H1 (cell line): ENCODE data around the gene NFKB1. TPM values are rescaled to one million over a fixed set of nuclear protein-coding genes. Genes with fewer than 3 reads are reported as not detected.

Experiments
- CTCF ChIA-PET: fragments of 300-600 bp; sonication (Branson Sonifier 250); formaldehyde crosslinking; loops from one replicate; lab custom pipeline; 2021; ENCODE audit not compliant: partially characterized antibody; lab: Charles Lee
- POLR2A ChIA-PET: fragments of 300-600 bp; sonication (Branson Sonifier 250); formaldehyde crosslinking; loops from one replicate; lab custom pipeline; 2021; ENCODE audit warnings: inconsistent platforms; ENCODE audit not compliant: partially characterized antibody; lab: Charles Lee
- DNase-seq, 2 experiments: peaks; one replicate each; pipeline versions ENCODE4 v3.0.0 to v3.0.0-alpha.2; 2010 to 2022; ENCODE audit warnings: low spot score in 2 of 2, low read depth in 1 of 2, mixed read lengths in 1 of 2
- FAIRE-seq: peaks from 2 replicates; lab custom pipeline; 2011; peaks lifted over from hg19 to GRCh38; lab: Jason Lieb, UNC
- H2AFZ ChIP-seq: 2 replicates; pipeline ENCODE4 v1.8.1; 2012; ENCODE audit warnings: low read length, inconsistent platforms
- H2AK5ac ChIP-seq: 2 replicates; pipeline ENCODE4 v1.6.1; 2013; ENCODE audit warnings: low read depth, low read length
- H2BK120ac ChIP-seq: replicated peaks from 2 replicates; pipeline ENCODE3; 2013; ENCODE audit warnings: low read depth, low read length, inconsistent platforms
- H2BK12ac ChIP-seq: 2 replicates; pipeline ENCODE4 v1.6.1; 2013; ENCODE audit warnings: low read depth, low read length
- H2BK15ac ChIP-seq: 2 replicates; pipeline ENCODE4 v1.6.1; 2013; ENCODE audit warnings: low read length
- H2BK20ac ChIP-seq: 2 replicates; pipeline ENCODE4 v1.6.1; 2013; ENCODE audit warnings: low read length
- H2BK5ac ChIP-seq: 2 replicates; pipeline ENCODE4 v1.6.1; 2013; ENCODE audit warnings: low read depth, low read length
- H3K14ac ChIP-seq: 2 replicates; pipeline ENCODE4 v1.6.1; 2013; ENCODE audit warnings: inconsistent platforms; ENCODE audit not compliant: insufficient read length
- H3K18ac ChIP-seq: 2 replicates; pipeline ENCODE4 v1.6.1; 2013; ENCODE audit warnings: low read length; ENCODE audit errors: extremely low read depth
- H3K23ac ChIP-seq: 2 replicates; pipeline ENCODE4 v1.6.1; 2013; ENCODE audit warnings: inconsistent platforms; ENCODE audit not compliant: insufficient read length
- H3K23me2 ChIP-seq: 2 replicates; pipeline ENCODE4 v1.6.1; 2013; ENCODE audit warnings: low read depth, low read length
- H3K27ac ChIP-seq: 2 replicates; pipeline ENCODE4 v1.6.1; 2011; ENCODE audit warnings: low read depth, low read length, inconsistent platforms
- H3K27me3 ChIP-seq, 4 experiments: replicated peaks in 1 of 4; 1 replicate in 1 of 4; 2 replicates in 3 of 4; pipeline versions ENCODE4 v1.6.1 to v1.8.1; 2011 to 2013; ENCODE audit warnings: low read length in 3 of 4, mild to moderate bottlenecking in 3 of 4, inconsistent platforms in 2 of 4, mixed read lengths in 2 of 4, moderate library complexity in 1 of 4; ENCODE audit not compliant: control insufficient read depth in 3 of 4, insufficient read depth in 3 of 4; ENCODE audit errors: extremely low read depth in 1 of 4
- H3K36me3 ChIP-seq, 4 experiments: 2 replicates each; pipeline versions ENCODE4 v1.6.1 to v1.8.1; 2011 to 2013; ENCODE audit warnings: mild to moderate bottlenecking in 4 of 4, low read length in 3 of 4, moderate library complexity in 2 of 4, control low read depth in 1 of 4, inconsistent platforms in 1 of 4; ENCODE audit not compliant: insufficient read depth in 4 of 4, control insufficient read depth in 2 of 4
- H3K4ac ChIP-seq: replicated peaks from 2 replicates; pipeline ENCODE3; 2013; ENCODE audit warnings: low read length, low read depth, mixed read lengths, inconsistent platforms; ENCODE audit not compliant: insufficient read length
- H3K4me1 ChIP-seq, 4 experiments: replicated peaks in 1 of 4; 1 replicate in 1 of 4; 2 replicates in 3 of 4; pipeline versions ENCODE4 v1.6.1 to v1.8.1; 2011 to 2013; ENCODE audit warnings: low read length in 3 of 4, inconsistent platforms in 2 of 4, mixed read lengths in 1 of 4; ENCODE audit not compliant: insufficient read depth in 4 of 4, control insufficient read depth in 3 of 4
- H3K4me2 ChIP-seq, 2 experiments: 2 replicates each; pipeline versions ENCODE4 v1.6.1 to v1.8.1; 2011 to 2013; ENCODE audit warnings: low read depth in 2 of 2, low read length in 2 of 2, control low read depth in 1 of 2, inconsistent platforms in 1 of 2, mild to moderate bottlenecking in 1 of 2; ENCODE audit not compliant: insufficient read depth in 1 of 2
- H3K4me3 ChIP-seq, 4 experiments: fragments of 200-600, 300-600 bp in 1 of 4; sonication (generic), shearing (Covaris generic), sonication (Bioruptor Twin) in 1 of 4; 2 replicates each; pipeline versions ENCODE4 v1.5.1 to v1.8.1; 2011 to 2016; ENCODE audit warnings: low read length in 4 of 4, low read depth in 3 of 4, control low read depth in 2 of 4, inconsistent platforms in 2 of 4, mild to moderate bottlenecking in 2 of 4, mixed read lengths in 1 of 4, moderate library complexity in 1 of 4; ENCODE audit not compliant: insufficient read depth in 2 of 4; ENCODE audit errors: extremely low read depth in 1 of 4
- H3K56ac ChIP-seq: replicated peaks from 2 replicates; pipeline ENCODE3; 2013; ENCODE audit warnings: low read depth, mild to moderate bottlenecking, mixed read lengths, low read length, inconsistent platforms; ENCODE audit not compliant: insufficient read length
- H3K79me1 ChIP-seq: 2 replicates; pipeline ENCODE4 v1.6.1; 2013; ENCODE audit warnings: low read depth, low read length, control low read depth
- H3K79me2 ChIP-seq, 2 experiments: 2 replicates each; pipeline versions ENCODE4 v1.6.1 to v1.8.1; 2012 to 2013; ENCODE audit warnings: low read length in 2 of 2, mild to moderate bottlenecking in 2 of 2, inconsistent platforms in 1 of 2; ENCODE audit not compliant: insufficient read depth in 2 of 2, control insufficient read depth in 1 of 2
- H3K9ac ChIP-seq, 4 experiments: replicated peaks in 1 of 4; 1 replicate in 1 of 4; 2 replicates in 3 of 4; pipeline versions ENCODE4 v1.6.1 to v1.8.1; 2011 to 2013; ENCODE audit warnings: low read depth in 3 of 4, low read length in 3 of 4, control low read depth in 2 of 4, mild to moderate bottlenecking in 2 of 4, moderate library complexity in 2 of 4, inconsistent platforms in 1 of 4; ENCODE audit errors: extremely low read depth in 1 of 4
- H3K9me3 ChIP-seq, 2 experiments: 2 replicates each; pipeline versions ENCODE4 v1.6.1 to v1.8.1; 2012 to 2013; ENCODE audit warnings: mild to moderate bottlenecking in 2 of 2, moderate library complexity in 2 of 2, control low read depth in 1 of 2, inconsistent platforms in 1 of 2, low read depth in 1 of 2, low read length in 1 of 2, mixed read lengths in 1 of 2; ENCODE audit not compliant: insufficient read depth in 2 of 2
- H4K20me1 ChIP-seq, 2 experiments: replicated peaks in 1 of 2; 2 replicates each; pipeline versions ENCODE3 to v1.8.1; 2011 to 2013; ENCODE audit warnings: inconsistent platforms in 2 of 2, low read length in 2 of 2, mild to moderate bottlenecking in 1 of 2; ENCODE audit not compliant: insufficient read depth in 2 of 2, control insufficient read depth in 1 of 2
- H4K5ac ChIP-seq: 2 replicates; pipeline ENCODE4 v1.6.1; 2013; ENCODE audit warnings: low read length, low read depth, mixed read lengths, inconsistent platforms; ENCODE audit not compliant: insufficient read length
- H4K8ac ChIP-seq: 2 replicates; pipeline ENCODE4 v1.8.0; 2013; ENCODE audit warnings: mild to moderate bottlenecking, moderate library complexity, low read length, inconsistent platforms; ENCODE audit not compliant: insufficient read depth; ENCODE audit errors: extremely low read depth
- H4K91ac ChIP-seq: replicated peaks from 2 replicates; pipeline ENCODE3; 2013; ENCODE audit warnings: low read length, mixed read lengths, inconsistent platforms; ENCODE audit not compliant: insufficient read length
- CHD2 ChIP-seq: IDR thresholded peaks from 2 replicates; pipeline ENCODE4 v1.6.1; 2012; ENCODE audit warnings: low read length, improper control_type of control experiment
- CTBP2 ChIP-seq: IDR thresholded peaks from 2 replicates; pipeline ENCODE4 v1.7.0; 2011; ENCODE audit warnings: borderline replicate concordance, mild to moderate bottlenecking, moderate library complexity, mixed read lengths, low read length; ENCODE audit not compliant: insufficient read depth, insufficient read length
- JUN ChIP-seq: IDR thresholded peaks from 2 replicates; pipeline ENCODE4 v1.6.1; 2011; ENCODE audit warnings: low read depth, mild to moderate bottlenecking, improper control_type of control experiment, low read length
- NRF1 ChIP-seq: IDR thresholded peaks from 2 replicates; pipeline ENCODE4 v1.6.1; 2011; ENCODE audit warnings: mild to moderate bottlenecking, low read depth, low read length, improper control_type of control experiment
- POLR2A ChIP-seq, 2 experiments: IDR thresholded peaks; 1 replicate in 1 of 2; 2 replicates in 1 of 2; pipeline ENCODE4 v1.6.1; 2011; ENCODE audit warnings: low read depth in 2 of 2, low read length in 2 of 2, mild to moderate bottlenecking in 2 of 2; ENCODE audit errors: control extremely low read depth in 1 of 2
- POU5F1 ChIP-seq: IDR thresholded peaks from 2 replicates; pipeline ENCODE4 v1.6.1; 2011; ENCODE audit warnings: low read depth, mild to moderate bottlenecking, low read length, moderate library complexity
- SIRT6 ChIP-seq: IDR thresholded peaks from one replicate; pipeline ENCODE4 v1.7.1; 2012; ENCODE audit warnings: low read length, inconsistent platforms
- SIX5 ChIP-seq: IDR thresholded peaks from 2 replicates; pipeline ENCODE4 v1.6.1; 2011; ENCODE audit warnings: mild to moderate bottlenecking, low read depth, low read length
- SP1 ChIP-seq: IDR thresholded peaks from 2 replicates; pipeline ENCODE4 v1.6.1; 2011; ENCODE audit warnings: low read depth, low read length
- TAF7 ChIP-seq: optimal IDR thresholded peaks from 2 replicates; pipeline ENCODE3; 2011; ENCODE audit warnings: low read depth, mild to moderate bottlenecking, inconsistent platforms, low read length, moderate library complexity, borderline replicate concordance
- TEAD4 ChIP-seq: IDR thresholded peaks from 2 replicates; pipeline ENCODE4 v1.6.1; 2012; ENCODE audit warnings: low read depth, low read length, inconsistent platforms, mixed read lengths
- USF2 ChIP-seq: IDR thresholded peaks from 2 replicates; pipeline ENCODE4 v1.6.1; 2011; ENCODE audit warnings: low read length, improper control_type of control experiment
- YY1 ChIP-seq: IDR thresholded peaks from 2 replicates; pipeline ENCODE4 v1.6.1; 2011; ENCODE audit warnings: low read depth, mild to moderate bottlenecking, low read length
- WGBS, 2 experiments: shearing (Covaris generic) in 1 of 2; methylation state at CpG; one replicate each; pipeline versions ENCODE4 v1.1.6 to v1.1.7; 2013 to 2015; ENCODE audit warnings: low lambda C conversion rate in 2 of 2, mixed read lengths in 2 of 2, inconsistent platforms in 1 of 2, low coverage in 1 of 2, missing lambda C conversion rate in 1 of 2; ENCODE audit not compliant: insufficient replicate concordance in 2 of 2, insufficient coverage in 1 of 2, insufficient read length in 1 of 2; ENCODE audit errors: extremely low coverage in 1 of 2, missing lambda C conversion rate in 1 of 2; 5-methylcytosine and 5-hydroxymethylcytosine counted together
- polyA plus RNA-seq, 7 experiments: library from polyadenylated mRNA; depleted of rRNA in 3 of 7; stranded (reverse) in 5 of 7; unstranded in 2 of 7; fragments of >200 nt in 5 of 7; fragments of 200-250 nt in 2 of 7; gene quantifications; 1 replicate in 5 of 7; 2 replicates in 1 of 7; 4 replicates in 1 of 7; pipeline versions ENCODE4 v1.2.1 to v1.2.3, GENCODE V29; 2011 to 2013; ENCODE audit warnings: missing spikeins in 2 of 7, mixed read lengths in 2 of 7
- total RNA-seq: library from RNA; stranded (reverse); fragmentation: NEBNext Ultra II Directional; extraction: Animal tissue kit (Norgen Biotek cat#: 25700); gene quantifications from 2 replicates; pipeline ENCODE4 v1.2.1, GENCODE V29; 2021
- TF ChIP-seq, protein P1 (sequence below): IDR thresholded peaks from 2 replicates; pipeline ENCODE4 v1.6.1; 2012; ENCODE audit warnings: inconsistent platforms

The NFKB1 gene
- total and polyA plus RNA-seq, 2 of the 8 experiments (the other 6 are each of a cell fraction or from before 2014, with no cell fraction given), result 2.9 to 6.8 TPM

- Histone ChIP-seq H3K79me2 (no peaks in the 10 kb centered on the region), H3K18ac (no peak overlapping the region), H2BK15ac (no peak overlapping the region), H2BK20ac (no peak overlapping the region), H3K9me3 (no peaks in the 10 kb centered on the region), H3K36me3 (no peaks in the 10 kb centered on the region), H3K14ac (no peak overlapping the region), H2BK12ac (no peak overlapping the region), H4K20me1 (no peaks in the 10 kb centered on the region), H4K8ac (no peak overlapping the region), H3K4ac (no peak overlapping the region), H4K91ac (no peak overlapping the region), H3K9ac (no peak overlapping the region), H3K56ac (no peak overlapping the region), H3K4me2 (no peak overlapping the region), H3K4me1 (no peaks in the 10 kb centered on the region), H3K27ac (no peak overlapping the region), H2BK120ac (no peak overlapping the region), H3K79me1 (no peaks in the 10 kb centered on the region), H3K4me3 (no peak overlapping the region), H2BK5ac (no peak overlapping the region), H3K23ac (no peak overlapping the region), H2AK5ac (no peak overlapping the region), H3K27me3 (peaks cover 0 to 6% (median 4%) of the 10 kb centered on the region in 4 experiments; a peak in 2 of 7 replicates), H4K5ac (no peak overlapping the region), H2AFZ (no peak overlapping the region), H3K23me2 (peaks cover 5% of the 10 kb centered on the region; the same call in 1 of the 2 replicates)
- POLR2A ChIA-PET, result no interaction called here
- DNase-seq, result no peak
- no peak for FAIRE-seq
- WGBS, 2 experiments, result 88% methylated on average over 1 of the region's 1 CpG; no CpG with 5 or more reads in 1 of the 2 experiments
- CTCF ChIA-PET, result no interaction called here
- no peak for TF ChIP-seq CTBP2
- no peak for TF ChIP-seq TEAD4
- TF ChIP-seq, protein P1, sequence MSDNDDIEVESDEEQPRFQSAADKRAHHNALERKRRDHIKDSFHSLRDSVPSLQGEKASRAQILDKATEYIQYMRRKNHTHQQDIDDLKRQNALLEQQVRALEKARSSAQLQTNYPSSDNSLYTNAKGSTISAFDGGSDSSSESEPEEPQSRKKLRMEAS, result no peak
- no peak for TF ChIP-seq POLR2A (IDR thresholded peaks at IDR 0.05; ENCODE audit: control extremely low read depth in 1 of 2, low read depth in 2 of 2, low read length in 2 of 2)
- TF ChIP-seq NRF1, result no peak
- TF ChIP-seq SIRT6, result no peak
- TF ChIP-seq YY1, result no peak
- no peak for TF ChIP-seq CHD2
- no peak for TF ChIP-seq POU5F1
- TF ChIP-seq TAF7, result no peak
- TF ChIP-seq SP1, result no peak
- TF ChIP-seq USF2, result no peak
- TF ChIP-seq JUN, result no peak
- no peak for TF ChIP-seq SIX5
Observed at GRCh38 chr4:102504941-102505340, 3.8 kb downstream of the NFKB1 start.
